ENCODE results near the gene ARHGEF33.
A peak's percentile ranks its signal among the peaks of the same experiment; 100 is the strongest.

Gene ARHGEF33
- total RNA-seq, result 0 to 0.27 (median 0.15) reads per million in 4 experiments

DNA sequence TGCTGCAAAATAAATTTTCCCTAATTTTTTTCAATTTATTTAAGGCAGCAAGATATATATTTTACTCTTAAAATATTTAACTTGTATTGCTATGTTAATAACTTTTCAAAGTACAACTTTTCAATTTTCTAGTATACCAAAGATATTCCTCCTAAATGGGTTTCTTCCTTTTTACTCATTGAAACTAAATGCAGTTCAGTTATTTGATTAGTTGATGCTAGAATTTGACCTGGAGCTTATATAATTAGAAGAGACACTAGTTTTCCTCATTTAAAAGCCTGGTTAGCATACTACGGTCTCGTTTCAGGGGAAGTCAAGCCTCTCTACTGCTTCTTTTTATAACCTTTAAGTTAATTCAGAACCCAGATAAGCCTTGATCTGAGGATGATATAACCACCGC lies at the start of gene ARHGEF33:
Gene ARHGEF33 (plus strand): TSS at position 301 of the 400 bp plus-strand sequence. CDS start 29,573 bp downstream, outside the sequence.
- no peak for DNase-seq

DNA sequence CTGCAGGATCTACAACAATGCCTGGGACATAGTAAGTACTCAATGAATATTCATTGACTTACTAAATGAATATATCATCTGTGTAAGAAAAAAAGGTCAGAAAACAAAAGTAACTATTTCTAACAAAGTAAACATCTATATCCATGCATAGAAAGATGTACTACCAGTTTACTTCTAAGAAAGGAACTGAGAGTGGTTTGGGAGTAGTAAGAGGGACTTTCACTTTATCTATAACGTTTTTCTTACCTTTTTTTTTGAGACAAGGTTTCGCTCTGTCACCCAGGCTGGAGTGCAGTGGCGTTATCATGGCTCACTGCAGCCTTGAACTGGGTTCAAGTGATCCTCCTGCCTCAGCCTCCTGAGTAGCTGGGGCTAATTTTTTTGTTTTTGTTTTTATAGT lies 39.6 kb upstream of the ARHGEF33 start:
- DNase-seq, result no peak

DNA sequence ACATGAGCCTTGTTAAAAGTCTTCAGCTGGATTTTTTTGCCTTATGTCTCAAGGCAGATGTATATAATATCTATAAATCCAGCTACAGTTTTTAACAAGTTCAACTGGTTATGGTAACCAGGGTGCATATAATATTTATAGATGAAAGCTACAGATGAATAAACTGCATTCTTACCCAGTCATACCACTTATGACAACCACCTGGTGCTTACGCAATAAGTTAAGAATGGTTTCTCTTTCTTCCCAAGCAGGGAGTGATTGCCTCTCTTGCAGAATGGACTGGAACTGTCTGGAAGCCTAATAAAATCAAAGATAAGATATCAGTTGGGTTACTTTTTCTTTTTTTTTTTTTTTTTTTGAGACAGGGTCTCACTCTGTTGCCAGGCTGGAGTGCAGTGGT lies 33.5 kb upstream of the ARHGEF33 start:
- DNase-seq, result no peak

DNA sequence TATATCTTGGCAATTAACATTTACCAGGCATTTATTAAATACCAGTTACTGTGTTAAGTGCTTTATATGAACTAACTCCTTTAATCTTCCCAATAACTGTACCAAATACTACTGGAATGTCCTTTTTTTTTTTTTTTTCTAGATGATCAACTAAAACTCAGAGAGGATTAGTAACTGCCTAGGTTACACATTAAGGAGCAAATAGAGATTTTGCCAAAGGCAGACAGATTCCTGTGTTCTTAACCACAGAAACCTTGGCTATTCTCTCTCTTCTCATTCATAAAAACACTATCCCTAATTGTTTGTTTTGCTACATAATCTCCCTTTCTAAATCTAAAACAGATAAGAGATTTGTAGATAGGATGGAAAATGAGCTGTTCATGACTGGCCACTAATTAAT lies 27.2 kb upstream of the ARHGEF33 start:
- no peak for DNase-seq

DNA sequence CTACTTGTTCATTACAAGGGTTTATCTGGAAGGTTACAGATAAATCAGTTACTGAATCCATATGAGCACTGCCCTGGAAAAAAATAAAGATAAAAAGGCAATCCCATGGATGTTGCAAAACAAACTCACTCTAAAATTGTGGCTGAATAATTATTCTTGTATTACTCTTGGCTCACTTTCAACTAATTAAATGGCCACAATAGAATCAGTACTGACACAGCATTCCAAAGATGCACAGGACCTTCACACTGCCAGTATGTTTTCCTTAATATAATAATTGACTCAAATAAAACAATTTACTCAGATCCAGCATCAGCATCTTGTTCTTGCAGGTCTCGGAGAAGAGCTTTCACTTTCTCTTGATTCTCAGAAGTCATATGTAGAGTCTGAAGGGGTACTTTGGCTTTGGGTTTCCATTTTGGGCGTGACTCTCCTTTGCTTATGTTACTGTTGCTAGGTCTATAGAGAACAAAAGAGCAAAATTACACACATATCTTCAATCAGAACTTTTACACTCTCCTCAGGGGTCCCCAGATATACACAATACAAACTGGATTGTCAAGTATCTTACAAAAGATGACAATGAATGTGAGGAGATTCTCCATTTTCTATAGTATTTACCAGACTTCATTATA lies 26.5 kb upstream of the ARHGEF33 start:
- DNase-seq, result no peak

DNA sequence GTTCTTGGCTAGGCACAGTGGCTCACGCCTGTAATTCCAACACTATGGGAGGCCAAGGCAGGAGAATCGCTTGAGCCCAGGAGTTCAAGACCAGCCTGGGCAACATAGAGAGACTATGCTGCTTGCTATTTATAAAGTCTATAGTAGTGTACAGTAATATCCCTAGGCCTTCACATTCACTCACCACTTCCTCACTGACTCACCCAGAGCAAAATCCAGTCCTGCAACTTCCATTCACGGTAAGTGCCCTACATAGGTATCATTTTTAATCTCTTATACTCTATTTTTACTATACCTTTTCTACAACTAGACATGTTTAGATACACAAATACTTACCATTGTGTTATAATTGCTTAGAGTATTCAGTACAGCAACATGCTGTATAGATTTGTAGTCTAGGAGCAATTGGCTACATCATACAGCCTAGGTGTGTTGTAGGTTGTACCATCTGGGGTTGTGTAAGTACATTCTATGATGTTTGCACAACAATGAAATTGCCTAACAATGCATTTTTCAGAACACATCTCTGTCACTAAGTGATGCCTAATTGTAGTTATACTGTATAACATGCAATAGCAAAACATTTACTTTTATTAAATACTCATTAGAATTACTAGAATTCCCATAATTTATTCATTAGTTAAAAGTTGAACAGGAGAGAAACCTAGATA lies 22.8 kb upstream of the ARHGEF33 start:
- DNase-seq, result no peak

DNA sequence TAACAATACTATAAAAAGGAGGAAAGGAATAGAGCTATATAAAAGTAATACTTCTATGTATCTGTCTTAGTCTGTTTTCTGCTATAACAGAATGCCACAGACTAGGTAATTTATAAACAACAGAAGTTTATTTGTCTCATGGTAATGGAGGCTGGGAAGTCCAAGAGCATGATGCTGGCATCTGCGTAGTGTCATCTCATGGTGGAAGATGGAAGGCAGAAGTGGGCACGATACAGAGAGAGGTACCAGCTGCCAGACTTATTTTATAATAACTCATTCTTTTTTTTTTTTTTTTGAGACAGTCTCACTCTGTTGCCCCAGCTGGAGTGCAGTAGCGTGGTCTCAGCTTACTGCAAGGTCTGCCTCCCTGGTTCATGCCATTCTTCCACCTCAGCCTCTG lies 18.2 kb upstream of the ARHGEF33 start:
- no peak for DNase-seq

DNA sequence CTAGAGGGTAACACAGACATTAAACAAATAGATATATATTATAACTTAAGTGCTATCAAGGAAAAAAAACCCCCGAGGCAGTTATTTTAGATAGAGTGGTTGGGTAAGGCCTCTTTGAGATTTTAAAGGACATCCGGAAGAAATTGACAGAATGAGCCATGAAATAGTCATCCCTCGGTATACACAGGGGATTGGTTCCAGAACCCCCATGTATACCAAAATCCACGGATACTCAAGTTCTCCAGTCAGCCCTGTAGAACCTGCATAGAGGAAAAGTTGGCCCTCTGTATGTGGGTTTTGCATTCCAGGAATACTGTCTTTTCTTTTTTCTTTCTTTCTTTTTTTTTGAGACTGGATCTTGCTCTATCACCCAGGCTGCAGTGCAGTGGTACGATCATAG lies 15.9 kb upstream of the ARHGEF33 start:
- no peak for DNase-seq

DNA sequence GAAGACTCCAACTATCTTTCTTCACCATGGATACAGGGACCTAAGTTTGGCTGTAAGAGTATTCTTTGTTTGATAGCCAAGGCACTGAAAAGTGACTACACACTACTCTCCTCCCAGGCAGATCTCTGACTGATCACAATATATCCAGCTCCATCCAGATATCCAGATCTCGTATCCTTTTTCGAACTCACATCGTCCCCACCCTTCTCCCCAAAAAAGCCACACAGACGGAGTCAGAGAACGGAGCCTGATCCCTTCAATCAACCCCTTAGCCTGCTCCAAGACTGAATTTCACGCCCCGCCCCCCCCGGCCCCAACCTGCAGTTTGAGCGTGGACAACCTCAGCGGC lies 14.5 kb upstream of the ARHGEF33 start:
- DNase-seq, result no peak

DNA sequence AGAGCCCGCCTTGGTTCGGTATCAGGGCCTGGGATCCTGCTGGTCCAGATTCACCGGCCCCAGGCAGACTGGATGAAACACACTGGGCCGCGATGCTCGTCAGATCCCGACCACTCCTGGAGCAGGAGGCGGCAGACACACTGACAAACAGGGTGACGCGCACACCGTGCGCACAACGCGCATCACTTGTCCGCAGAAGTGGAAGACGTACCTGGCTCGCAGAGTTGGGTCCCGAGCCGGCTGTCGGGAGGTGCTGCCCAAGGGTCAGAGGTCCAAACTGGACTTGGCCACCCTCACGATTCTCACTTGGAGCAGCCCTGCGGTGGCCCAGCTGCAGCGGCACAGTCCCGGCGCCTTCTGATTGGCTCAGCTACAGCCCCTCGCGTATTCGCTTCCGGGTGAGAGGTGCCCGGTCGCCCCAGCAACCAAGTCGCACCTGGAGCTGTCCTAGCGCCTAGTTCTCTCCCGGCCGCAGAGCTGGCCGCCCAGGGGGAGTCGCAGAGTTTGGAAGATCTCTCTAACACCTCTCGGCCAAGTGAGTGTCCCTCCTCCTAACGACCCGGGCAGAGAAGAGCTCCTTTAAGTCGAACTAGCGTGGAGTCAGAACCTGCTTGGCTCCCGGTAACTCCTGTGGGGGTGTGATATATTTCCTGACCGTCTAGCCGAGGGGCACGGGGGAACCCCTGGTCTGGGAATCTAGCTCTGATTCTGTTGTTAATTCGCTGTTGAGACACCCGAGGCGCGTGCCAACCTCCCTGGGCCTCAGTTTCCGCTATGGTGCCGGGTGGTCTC lies 13.9 kb upstream of the ARHGEF33 start, which contains the start of the genes DHX57 and MORN2:
Gene DHX57 (minus strand): TSS at position 359 of the 792 bp plus-strand sequence. CDS start 7,529 bp downstream, outside the sequence.
Gene MORN2 (plus strand): TSS at position 401 of the 792 bp plus-strand sequence.
- peak; percentile 57 for DNase-seq

DNA sequence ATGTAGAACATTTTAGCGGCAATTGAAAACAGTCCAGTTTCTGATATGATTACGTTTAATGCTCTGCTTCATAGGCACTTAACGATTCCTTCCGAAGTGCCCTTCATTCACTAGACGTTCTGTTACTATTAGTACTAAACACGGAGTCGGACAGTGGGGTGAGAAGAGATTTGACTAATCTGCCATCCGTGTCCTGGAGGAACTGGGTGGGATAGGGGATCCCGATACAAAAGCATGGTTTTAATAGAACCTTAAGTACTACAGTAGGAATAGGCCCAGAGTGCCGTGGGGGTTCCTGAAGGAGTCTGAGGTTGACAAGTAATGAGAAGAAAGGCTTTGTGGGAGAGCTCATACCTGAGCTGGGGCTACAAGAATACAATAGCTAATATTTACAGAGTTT lies 13.3 kb upstream of the ARHGEF33 start:
- DNase-seq, result no peak

DNA sequence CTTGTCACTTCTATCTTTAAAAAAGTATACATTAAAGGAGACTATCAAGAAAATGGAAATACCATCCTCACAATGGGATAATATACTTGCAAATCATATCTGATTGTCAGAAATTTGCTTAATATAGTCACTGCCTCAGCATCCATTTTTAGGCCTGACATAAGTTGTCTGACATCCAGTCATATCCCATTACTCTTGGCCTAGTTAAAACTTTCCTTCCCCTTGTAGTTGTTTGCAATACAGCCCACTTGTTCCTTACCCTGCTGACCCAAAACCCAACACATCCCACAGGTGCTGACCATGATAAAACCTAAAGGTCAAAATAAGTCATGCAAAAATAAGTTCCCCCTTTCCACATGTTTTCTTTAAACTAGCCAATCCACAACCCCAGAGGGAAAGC lies 3.6 kb upstream of the ARHGEF33 start:
- DNase-seq, result no peak

DNA sequence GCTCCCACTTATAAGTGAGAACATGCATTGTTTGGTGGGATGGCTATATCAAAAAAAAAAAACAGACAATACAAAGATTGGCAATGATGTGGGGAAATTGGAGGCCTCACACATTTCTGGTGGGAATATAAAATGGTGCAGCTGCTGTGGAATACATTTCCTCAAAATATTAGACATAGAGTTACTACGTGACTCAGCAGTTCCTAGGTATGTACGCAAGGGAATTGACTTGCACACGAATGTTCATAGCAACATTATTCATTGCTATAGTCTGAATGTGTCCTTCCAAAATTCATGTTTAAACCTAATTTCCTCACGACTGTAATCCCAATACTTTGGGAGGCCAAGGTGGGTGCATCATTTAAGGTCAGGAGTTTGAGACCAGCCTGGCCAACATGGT lies 2.3 kb upstream of the ARHGEF33 start:
- DNase-seq, result no peak

DNA sequence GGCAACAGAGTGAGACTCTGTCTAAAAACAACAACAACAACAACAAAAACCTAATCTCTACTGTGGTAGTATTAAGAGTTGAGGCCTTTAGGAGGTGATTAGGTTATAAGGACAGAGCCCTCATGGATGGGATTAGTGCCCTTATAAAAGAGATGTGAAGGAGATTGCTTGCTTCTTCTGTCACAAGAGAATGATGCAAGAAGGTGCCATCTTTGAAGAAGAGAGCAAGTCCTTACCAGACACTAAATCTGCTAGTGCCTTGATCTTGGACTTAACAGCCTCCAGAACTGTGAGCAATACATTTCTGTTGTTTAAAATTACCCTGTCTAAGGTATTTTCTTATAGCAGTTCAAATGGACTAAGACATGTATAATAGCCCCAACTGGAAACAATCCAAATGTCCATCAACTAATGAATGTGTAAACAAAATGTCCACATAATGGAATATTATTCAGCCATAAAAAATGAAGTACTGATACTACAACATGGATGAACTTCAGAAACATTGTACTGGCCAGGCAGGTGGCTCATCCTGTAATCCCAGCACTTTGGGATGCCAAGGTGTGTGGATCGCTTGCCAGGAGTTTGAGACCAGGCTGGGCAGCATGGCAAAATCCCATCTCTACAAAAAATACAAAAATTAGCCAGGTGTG lies 1.6 kb upstream of the ARHGEF33 start:
- DNase-seq, result no peak

DNA sequence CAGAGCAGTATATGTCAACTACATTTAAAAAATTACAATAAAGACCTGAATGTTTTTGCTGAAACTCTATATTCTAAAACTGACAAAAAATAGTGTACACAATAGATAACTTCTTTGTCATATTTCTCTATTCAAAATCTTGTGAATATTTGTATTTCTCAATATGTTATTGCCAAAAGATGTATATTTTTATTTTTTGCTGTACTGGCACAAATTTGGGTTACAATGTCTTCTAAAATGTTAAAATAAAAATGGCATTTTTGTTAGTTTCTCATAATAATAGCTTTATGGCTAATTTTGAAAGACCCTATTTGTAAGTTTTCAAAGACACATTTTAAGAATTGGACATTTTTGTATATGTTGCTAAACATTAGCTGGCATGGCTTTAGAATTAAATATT lies 630 bp upstream of the ARHGEF33 start:
- DNase-seq, result no peak

DNA sequence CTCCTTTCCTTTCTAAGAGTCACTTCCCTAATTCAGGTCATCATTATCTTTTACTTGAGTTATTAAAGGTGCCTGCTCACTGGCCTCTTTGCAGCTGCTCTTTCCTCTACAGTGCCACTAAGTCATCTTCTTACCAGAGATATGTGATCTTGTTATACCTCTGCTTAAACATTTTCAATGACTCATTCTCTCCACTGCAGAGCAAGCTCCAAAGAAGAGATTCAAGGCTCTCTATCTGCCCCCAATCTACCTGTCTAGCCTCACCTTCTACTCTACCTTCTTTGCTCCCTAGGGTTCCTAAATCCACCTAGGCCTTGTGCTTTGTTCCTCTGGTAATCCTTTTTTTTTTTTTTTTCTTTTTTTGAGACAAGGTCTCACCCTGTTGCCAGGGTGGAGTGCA lies 3.1 kb downstream of the ARHGEF33 start:
- no peak for DNase-seq

DNA sequence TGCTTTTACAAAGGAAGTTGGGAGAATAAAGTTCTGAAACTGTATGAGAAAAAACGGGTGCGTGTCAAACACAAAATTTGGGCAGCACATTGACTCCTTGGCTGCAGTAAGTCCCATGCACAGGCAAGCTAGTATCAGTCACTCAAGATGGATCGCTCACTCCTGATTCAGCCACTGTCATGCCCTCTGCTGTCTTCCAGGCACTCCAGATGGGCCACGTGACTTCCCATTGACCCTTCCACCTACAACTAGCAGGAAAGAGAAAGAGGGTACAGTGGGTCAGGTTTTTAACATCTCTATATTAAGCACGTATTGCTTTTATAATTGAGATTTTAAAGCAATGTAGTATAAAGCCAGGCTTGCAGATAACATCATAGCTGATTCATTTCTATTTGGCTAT lies 8.6 kb downstream of the ARHGEF33 start:
- DNase-seq, result no peak

DNA sequence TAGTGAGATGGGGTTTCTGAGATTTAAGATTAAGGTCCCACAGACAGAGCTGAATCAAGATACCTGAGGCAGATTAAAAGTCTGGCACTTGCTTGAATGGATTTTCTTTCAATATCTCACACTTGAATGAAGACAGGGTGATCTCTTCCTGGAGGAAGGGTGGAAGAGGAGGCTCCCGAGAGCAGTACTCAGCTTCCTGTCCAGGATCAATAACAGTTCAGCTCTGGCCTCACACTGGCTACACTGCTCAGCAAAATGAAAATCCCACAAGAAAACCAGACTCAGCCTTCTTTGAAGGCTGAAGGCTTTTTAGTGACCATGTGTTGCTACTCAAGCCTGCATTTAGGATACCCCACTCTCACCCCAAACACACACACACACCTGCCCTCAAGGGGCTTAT lies 11.1 kb downstream of the ARHGEF33 start:
- no peak for DNase-seq

DNA sequence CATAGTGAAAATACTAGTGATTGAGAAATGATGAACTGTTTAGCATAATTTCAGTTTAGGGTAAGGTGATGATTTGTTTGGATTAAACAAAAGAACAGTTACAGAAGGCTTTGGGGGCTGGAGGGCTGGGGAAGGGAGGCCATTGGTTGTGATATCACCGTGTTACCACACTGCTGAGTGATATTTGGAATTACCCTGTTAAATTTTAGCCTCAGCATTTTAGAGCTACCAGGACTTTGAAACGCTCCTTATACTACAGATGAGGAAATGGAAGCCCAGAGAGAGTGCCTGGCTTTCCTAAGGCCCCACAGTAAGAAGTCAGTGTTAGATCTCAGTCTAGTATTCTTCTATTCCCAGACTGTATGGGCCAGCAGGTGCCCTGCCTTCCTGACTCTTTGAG lies 15.6 kb downstream of the ARHGEF33 start:
- DNase-seq, result no peak

DNA sequence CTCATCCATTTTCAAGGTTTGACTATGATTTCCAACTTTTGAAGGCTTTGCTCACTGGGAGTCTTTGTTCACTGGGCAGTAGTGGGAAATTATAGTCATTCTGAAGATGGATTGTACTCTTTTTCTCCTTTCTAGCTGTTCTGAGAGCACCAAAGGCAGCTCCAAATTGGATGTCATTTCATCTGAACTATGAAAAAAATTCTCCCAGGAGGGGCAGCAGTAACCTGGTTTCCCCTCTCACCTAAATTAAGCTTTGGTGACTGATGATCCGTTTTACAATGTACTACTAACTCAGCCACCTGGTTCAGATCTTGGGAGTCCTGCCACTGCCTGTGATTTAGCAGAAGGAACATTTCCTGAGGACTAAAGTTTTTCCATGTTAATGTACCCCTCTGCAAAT lies 17.6 kb downstream of the ARHGEF33 start:
- DNase-seq, result no peak

DNA sequence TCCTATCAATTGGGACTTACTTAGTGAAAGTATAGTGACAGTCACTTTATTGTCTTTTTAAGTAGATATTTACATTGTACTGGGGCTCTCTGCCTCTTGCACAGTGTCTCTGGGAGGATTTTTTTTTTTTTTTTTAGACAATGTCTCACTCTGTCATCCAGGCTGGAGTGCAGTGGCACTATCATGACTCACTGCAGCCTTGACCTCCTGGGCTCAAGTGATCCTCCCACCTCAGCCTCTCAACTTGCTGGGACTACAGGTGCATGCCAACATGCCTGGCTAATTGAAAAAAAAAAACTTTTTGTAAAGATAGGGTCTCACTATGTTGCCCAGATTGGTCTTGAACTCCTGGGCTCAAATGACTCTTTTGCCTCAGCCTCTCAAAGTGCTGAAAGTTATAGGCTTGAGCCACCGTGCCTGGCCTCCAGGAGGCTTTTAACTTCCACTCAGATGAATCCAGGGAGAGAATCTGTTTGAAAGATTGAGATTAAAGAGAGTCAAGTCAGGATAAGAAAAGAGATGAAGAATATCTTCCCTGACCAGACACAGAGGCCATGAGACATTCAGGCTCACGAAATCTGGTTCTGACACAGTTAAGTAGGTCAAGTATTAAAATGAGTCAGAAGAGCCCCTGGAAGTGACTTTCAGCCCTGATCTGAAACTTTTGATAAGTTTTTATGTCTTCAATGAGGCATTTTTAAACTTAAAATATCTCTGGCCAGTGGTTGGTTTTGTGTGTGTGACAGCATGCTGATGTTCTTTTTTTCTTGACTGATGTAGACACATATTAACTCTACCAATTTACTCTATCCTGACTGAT lies 18.3 kb downstream of the ARHGEF33 start:
- no peak for DNase-seq

DNA sequence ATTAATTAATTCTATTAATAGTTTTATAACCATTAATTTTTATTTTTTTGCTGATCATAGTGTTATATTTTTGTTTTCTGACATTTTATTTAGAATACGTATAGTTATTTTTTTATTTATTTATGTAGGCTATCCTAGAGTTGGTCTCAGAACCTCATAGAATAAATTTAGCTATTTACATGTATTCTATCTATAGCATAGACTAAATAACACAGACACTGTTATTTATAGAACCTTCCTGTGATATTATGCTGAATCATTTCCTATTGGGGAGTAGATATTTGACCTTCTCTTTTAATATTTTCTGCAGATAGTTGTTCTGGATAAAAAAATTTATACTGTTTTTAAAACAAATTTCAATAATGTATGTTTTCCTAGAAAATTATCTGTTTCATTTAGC lies 20.2 kb downstream of the ARHGEF33 start:
- no peak for DNase-seq
